ENCODE measurements around the gene PBX1. TPM values are rescaled to one million over a fixed set of nuclear protein-coding genes. Genes with fewer than 3 reads are reported as not detected.

The PBX1 gene
- total and polyA plus RNA-seq, 5 experiments from 2014 or later, result 0.08 to 1.8 (median 1.4) TPM; not detected in 2

DNA sequence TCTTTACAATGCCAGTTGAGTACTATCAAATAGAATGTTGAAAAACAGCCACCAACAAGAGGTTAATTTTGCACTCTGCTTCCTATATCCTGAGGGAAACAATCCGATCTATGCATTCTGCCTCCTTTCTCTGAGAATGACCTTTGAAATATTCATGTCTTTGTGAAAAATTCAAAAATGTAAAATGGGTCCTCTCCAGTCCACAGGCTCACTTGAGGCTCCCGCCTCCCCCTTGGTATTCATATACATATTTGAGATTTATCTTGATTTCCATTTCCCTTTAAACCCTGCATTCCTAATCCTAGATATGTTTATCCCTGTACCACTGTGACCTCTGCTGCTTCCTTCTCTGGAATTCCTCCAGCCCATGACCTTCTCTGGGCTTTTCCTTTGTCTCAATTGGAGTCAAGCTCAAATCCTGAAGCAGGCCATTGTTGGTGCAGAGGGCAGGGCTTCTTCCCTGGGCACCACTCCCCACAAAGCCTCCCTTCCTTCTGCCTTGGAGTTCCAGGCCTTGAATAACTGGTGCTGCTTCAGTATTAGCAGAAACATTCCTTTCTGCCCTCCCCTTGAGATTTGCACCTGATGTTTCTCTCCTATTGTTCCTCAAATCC is 296.8 kb downstream of the PBX1 start:
- H3K36me3 Mint-ChIP-seq, result no peaks in the 10 kb centered on the region
- DNase-seq (no peak), ATAC-seq (no peak)
- peaks cover 0 to 12% (median 0%) of the 10 kb centered on the region in 9 donors for H3K9me3 Mint-ChIP-seq
- H3K4me3 Mint-ChIP-seq, result no peak overlapping the region
- no peaks in the 10 kb centered on the region for H3K4me1 Mint-ChIP-seq
- no peak overlapping the region for H3K27ac Mint-ChIP-seq
- peaks cover 0 to 24% (median 6%) of the 10 kb centered on the region in 5 donors for H3K27me3 Mint-ChIP-seq
- POLR2A ChIA-PET, result no interaction called here

DNA sequence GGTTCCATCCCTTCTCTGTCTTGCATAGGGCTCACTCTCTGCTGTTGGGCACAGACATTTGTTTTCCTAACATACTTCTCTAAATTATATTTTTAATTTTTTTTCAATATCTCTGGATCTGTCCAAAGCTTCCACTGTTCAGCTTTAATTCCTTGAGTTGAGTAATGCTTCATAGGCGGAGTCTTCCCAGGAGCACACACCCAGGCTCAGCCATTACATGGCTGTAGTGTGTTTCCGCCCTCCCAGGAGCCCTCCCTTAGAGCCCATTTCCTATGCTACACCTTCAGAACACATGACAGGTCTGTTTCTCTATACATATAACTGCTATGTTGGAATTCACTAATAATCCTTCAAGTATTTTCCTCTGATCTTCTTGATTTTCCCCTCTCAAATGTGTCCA is 297.4 kb downstream of the PBX1 start:
- peaks cover 0 to 12% (median 0%) of the 10 kb centered on the region in 9 donors for H3K9me3 Mint-ChIP-seq
- ATAC-seq, result no peak
- POLR2A ChIA-PET, result no interaction called here
- H3K4me3 Mint-ChIP-seq, result no peak overlapping the region
- no peaks in the 10 kb centered on the region for H3K36me3 Mint-ChIP-seq
- no peaks in the 10 kb centered on the region for H3K4me1 Mint-ChIP-seq
- H3K27me3 Mint-ChIP-seq, result peaks cover 0 to 24% (median 6%) of the 10 kb centered on the region in 5 donors
- DNase-seq, result no peak
- H3K27ac Mint-ChIP-seq, result no peak overlapping the region

DNA sequence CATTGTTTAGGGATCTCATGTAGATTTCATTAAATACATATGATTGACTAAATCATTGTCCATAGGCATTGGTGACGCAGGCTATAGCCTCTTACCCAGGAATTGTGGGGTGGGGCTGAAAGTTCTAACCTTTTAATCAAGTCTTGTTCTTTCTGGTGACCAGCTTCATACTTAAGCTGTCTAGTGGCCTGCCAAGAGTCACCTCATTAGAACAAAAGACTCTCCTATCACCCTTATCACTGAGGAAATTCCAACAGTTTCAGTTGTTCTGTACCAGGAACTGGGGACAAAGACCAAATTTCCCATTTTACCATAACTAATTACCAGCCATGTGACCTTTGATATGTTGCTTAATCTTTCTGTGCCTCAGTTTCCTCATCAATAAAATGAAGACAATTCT is 298.5 kb downstream of the PBX1 start:
- no peaks in the 10 kb centered on the region for H3K4me1 Mint-ChIP-seq

DNA sequence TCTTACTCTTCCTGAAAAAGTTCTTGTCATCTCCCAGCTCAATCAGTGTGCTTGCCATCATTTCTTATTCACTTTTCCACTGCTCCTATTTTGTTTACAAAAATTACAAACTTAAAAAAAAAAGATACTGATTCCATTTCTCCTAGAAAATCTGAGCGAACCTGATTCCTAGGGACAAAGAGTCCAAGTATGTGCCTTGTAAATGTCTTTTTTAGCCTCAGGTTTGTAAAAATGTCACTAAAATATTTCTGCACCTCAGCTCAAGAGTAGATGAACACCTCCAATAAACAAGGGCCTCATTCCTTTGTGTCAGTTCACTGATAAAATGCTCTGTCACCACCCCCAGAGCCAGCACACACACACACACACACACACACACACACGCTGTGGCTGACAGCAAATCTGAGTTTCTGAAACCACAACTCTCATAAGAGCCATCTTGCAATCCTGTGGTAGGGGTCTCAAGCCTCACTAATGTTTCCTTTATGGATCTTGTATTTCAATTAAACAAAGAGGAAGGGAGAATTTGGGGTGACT is 299.2 kb downstream of the PBX1 start:
- no peaks in the 10 kb centered on the region for H3K4me1 Mint-ChIP-seq
- peaks cover 0 to 26% (median 8%) of the 10 kb centered on the region in 5 donors for H3K27me3 Mint-ChIP-seq
- POLR2A ChIA-PET, result no interaction called here
- ATAC-seq (no peak), DNase-seq (no peak)
- H3K36me3 Mint-ChIP-seq, result no peaks in the 10 kb centered on the region
- no peak overlapping the region for H3K27ac Mint-ChIP-seq
- H3K4me3 Mint-ChIP-seq, result no peak overlapping the region
- peaks cover 0 to 5% (median 0%) of the 10 kb centered on the region in 9 donors for H3K9me3 Mint-ChIP-seq

More for the DNA sequence above, 298.5 kb downstream of the PBX1 start:
- Mint-ChIP-seq H3K4me3 (no peak overlapping the region), H3K27me3 (peaks cover 0 to 25% (median 8%) of the 10 kb centered on the region in 5 donors), H3K36me3 (no peaks in the 10 kb centered on the region), H3K9me3 (peaks cover 0 to 11% (median 0%) of the 10 kb centered on the region in 9 donors), H3K27ac (no peak overlapping the region)
- ATAC-seq (no peak), DNase-seq (no peak)
- POLR2A ChIA-PET, result no interaction called here

DNA sequence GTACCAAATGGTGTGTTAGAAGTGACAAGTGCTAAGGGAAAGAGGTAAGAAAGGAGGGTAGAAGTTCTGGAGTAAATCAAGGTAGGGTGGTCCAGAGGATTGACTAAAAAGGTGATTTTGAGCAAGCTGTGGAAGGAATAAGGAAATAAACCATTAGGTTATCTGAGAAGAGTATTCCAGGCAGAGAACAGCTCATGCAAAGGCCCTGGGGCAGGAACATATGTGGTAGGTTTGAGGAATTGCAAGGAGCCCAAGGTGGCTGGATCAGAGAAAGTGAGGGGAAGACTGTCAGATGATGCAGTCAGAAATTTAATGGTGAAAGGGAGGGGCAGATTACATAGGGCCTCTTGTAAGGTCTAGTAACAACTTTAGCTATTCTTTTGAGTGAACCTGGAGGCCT is 302.6 kb downstream of the PBX1 start:
- Mint-ChIP-seq H3K27ac (no peak overlapping the region), H3K27me3 (peaks cover 0 to 19% (median 7%) of the 10 kb centered on the region in 5 donors), H3K4me3 (no peak overlapping the region), H3K36me3 (no peaks in the 10 kb centered on the region), H3K9me3 (peaks cover 0 to 5% (median 0%) of the 10 kb centered on the region in 9 donors), H3K4me1 (no peaks in the 10 kb centered on the region)
- no peak for ATAC-seq
- no peak for DNase-seq
- POLR2A ChIA-PET, result no interaction called here

DNA sequence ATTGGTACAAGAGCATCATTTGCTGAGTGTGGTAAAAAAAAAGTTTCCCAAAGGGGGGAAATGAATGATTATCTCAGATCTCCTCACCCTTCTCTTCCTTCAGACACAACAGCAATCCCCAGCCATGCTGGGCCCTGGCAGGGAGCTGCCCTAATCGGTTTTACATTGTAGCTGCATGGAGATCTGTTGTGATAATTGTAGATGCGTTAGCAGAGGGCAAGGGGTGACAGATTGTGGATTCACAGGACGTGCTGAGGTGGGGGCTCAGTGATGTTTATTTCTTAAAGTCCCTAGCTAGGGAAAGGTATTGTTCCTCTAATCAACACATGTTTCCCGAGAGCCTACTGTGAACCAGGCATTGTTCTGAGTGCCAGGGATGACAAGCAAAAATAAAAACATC is 304.1 kb downstream of the PBX1 start:
- peaks cover 0 to 5% (median 0%) of the 10 kb centered on the region in 9 donors for H3K9me3 Mint-ChIP-seq
- H3K4me1 Mint-ChIP-seq, result no peaks in the 10 kb centered on the region
- peaks cover 0 to 15% (median 7%) of the 10 kb centered on the region in 5 donors for H3K27me3 Mint-ChIP-seq
- POLR2A ChIA-PET, result no interaction called here
- H3K27ac Mint-ChIP-seq, result no peak overlapping the region
- H3K4me3 Mint-ChIP-seq, result no peak overlapping the region
- H3K36me3 Mint-ChIP-seq, result no peaks in the 10 kb centered on the region
- no peak for ATAC-seq
- DNase-seq, result no peak

DNA sequence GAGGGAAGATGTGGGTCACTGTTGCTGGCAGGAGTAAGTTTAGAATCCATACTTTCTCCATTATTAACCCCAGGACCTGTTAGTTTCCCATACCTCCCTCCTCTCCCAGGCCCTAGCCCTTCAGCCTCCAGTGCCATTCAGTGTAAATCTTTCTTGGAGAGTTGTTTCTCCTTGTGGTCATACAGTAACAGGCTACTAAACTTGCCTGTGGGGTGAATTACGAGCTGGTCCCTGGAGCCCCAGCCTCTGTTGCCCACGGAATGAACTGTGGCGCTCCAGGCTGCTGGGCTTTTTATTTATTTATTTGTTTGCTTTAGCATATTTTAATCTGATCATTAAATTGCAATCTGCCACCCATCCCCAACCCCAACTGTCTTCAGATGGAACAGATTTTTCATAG is 305.2 kb downstream of the PBX1 start:
- H3K4me1 Mint-ChIP-seq, result no peaks in the 10 kb centered on the region
- H3K4me3 Mint-ChIP-seq, result no peak overlapping the region
- H3K36me3 Mint-ChIP-seq, result no peaks in the 10 kb centered on the region
- DNase-seq, result no peak
- peaks cover 0 to 15% (median 7%) of the 10 kb centered on the region in 5 donors for H3K27me3 Mint-ChIP-seq
- no peak for ATAC-seq
- H3K9me3 Mint-ChIP-seq, result peaks cover 0 to 5% (median 0%) of the 10 kb centered on the region in 9 donors
- H3K27ac Mint-ChIP-seq, result no peak overlapping the region
- POLR2A ChIA-PET, result no interaction called here

DNA sequence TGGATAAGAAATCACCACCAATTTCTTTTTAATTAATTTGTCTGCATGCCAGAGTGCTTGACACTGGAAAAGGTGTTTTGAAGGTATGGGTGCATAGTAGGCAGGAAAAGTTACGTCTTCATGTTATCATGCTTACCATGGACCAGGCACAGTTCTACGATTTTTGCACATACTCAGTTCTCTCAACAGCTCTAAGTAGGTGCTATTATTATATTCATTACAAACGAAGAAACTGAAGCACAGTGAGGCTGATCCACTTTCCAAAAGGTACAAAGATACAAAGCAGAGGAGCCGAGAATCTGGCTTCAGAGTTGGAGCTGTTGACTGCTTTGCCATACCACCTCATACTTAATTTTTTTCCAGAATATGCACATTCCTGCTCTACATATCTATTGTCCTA is 306.4 kb downstream of the PBX1 start:
- ATAC-seq (no peak), DNase-seq (no peak)
- Mint-ChIP-seq H3K27me3 (peaks cover 0 to 15% (median 7%) of the 10 kb centered on the region in 5 donors), H3K36me3 (no peaks in the 10 kb centered on the region), H3K4me3 (no peak overlapping the region), H3K27ac (no peak overlapping the region), H3K9me3 (peaks cover 0 to 5% (median 0%) of the 10 kb centered on the region in 9 donors), H3K4me1 (no peaks in the 10 kb centered on the region)
- POLR2A ChIA-PET, result no interaction called here

DNA sequence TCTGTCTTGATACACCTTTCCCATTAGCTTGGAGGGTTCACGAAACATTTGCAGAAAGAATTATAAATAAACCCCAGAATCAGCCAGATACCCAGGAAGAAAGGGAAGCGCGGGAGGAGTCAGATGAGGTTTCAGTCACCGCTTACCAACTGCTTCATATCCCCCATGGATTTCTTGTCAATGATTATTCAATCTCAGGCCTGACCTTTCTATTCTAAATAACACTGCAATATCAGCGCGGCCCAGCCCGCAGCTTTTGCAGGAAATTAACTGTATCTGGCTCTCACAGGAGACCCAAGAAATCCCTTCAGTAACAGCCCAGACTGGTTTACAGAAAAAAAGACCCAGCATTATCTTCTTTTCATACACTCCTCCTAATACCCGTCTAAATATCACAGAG is 308.6 kb downstream of the PBX1 start:
- Mint-ChIP-seq H3K4me1 (no peaks in the 10 kb centered on the region), H3K4me3 (no peak overlapping the region), H3K36me3 (no peaks in the 10 kb centered on the region), H3K27ac (no peak overlapping the region), H3K27me3 (peaks cover 0 to 9% (median 2%) of the 10 kb centered on the region in 5 donors), H3K9me3 (no peaks in the 10 kb centered on the region)
- POLR2A ChIA-PET, result no interaction called here
- ATAC-seq, result no peak
- no peak for DNase-seq

DNA sequence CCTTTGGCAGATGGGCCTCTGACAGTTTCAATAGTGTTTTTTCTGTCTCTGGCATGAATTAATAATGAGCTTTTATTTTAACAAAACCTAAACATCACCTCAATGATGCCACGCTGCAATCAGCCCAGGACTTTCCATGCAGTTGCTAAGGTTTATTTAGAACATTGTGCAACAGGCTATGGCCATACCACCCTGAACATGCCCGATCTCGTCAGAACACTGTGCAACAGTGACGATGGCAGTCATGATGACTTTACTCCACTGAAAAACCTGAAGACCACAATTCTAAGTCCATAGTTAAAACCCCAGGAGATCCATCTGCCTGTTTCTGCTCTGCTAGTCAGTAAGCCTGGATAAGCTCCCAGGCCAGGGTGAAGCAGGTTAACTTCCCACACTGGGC is 310.0 kb downstream of the PBX1 start:
- no peak for ATAC-seq
- Mint-ChIP-seq H3K4me3 (no peak overlapping the region), H3K36me3 (no peaks in the 10 kb centered on the region), H3K27ac (no peak overlapping the region), H3K9me3 (no peaks in the 10 kb centered on the region), H3K4me1 (no peaks in the 10 kb centered on the region), H3K27me3 (no peaks in the 10 kb centered on the region)
- no peak for DNase-seq
- POLR2A ChIA-PET, result no interaction called here

DNA sequence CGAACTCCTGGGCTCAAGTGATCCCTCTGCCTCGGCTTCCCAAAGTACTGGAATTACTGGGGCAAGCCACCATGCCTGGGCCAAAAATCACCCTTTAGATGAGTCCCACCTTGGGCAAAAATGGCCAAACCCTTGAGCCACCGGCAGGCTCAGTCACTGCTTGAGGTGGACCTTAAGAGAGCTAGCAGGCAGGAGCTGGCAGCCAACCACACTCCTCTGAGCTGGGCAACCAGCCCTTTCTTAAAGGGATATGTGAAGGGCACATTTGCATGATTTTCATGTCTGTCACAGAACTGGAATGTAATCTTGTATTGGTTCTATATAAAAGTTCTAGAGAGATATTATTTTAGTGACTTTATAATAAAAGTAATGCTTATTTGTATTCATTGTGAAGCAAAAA is 316.5 kb downstream of the PBX1 start:
- no peak for DNase-seq
- no peak overlapping the region for H3K4me3 Mint-ChIP-seq
- no peaks in the 10 kb centered on the region for H3K4me1 Mint-ChIP-seq
- POLR2A ChIA-PET, result no interaction called here
- no peak overlapping the region for H3K27ac Mint-ChIP-seq
- H3K27me3 Mint-ChIP-seq, result peaks cover 0 to 2% (median 0%) of the 10 kb centered on the region in 5 donors
- peaks cover 0 to 3% (median 0%) of the 10 kb centered on the region in 9 donors for H3K9me3 Mint-ChIP-seq
- no peaks in the 10 kb centered on the region for H3K36me3 Mint-ChIP-seq
- ATAC-seq, result no peak

DNA sequence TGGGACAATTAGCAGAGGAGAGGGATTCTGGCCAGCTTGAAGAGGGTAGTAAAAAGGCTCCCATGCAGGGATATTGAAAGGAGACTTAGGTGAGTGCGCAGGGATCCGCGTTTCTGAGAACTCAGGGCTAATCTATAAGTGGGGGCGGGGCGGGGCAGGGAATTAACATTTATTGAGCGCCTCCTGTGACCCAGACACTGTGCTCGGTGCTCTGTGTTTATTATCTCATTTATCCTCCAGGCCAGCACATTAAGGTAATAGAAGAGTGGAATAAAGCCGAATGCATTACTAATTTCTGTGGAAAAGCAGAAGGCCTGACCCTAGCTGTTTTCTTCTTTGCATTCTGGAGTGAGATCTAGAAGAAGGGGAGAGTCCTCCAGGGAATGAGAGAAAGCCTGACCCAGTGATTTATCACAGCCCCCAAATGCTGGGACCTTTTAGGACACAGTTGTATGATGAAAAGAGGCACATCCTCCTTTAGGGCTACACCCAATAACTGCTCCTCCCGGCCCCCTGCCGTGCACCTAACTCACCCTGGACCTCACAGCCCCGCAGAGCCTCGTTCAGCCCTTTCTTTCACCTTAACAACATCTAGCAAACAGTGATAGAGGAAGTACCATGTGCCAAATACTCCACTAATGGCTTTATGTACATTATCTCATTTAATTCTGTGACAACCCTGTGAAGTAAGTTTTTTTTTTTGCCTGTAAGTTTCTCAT is 317.6 kb downstream of the PBX1 start:
- Mint-ChIP-seq H3K27ac (no peak overlapping the region), H3K27me3 (peaks cover 0 to 2% (median 0%) of the 10 kb centered on the region in 5 donors), H3K36me3 (no peaks in the 10 kb centered on the region), H3K4me1 (no peaks in the 10 kb centered on the region), H3K9me3 (peaks cover 0 to 3% (median 0%) of the 10 kb centered on the region in 9 donors), H3K4me3 (no peak overlapping the region)
- ATAC-seq, result no peak
- POLR2A ChIA-PET, result no interaction called here
- DNase-seq, result no peak

DNA sequence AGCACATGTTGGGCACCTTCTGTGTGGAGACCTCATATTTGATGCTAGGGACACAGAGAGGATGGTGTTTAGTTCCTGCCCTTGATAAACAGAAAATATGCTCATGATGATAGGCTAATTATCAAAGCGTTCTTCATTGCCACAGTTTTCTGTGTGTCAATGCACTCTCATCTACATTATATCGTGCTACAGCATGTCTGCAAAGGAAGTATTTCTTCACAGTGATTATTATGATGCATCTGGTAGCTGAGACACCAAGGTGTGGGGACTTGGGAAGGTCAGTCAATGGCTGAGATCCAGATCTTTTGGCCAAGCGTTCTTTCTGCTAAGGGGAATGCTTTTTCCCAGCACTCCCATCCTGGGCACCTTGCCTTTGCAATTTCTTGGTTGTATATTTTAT is 321.2 kb downstream of the PBX1 start:
- ATAC-seq, result no peak
- Mint-ChIP-seq H3K4me3 (no peak overlapping the region), H3K27me3 (no peaks in the 10 kb centered on the region), H3K27ac (no peak overlapping the region), H3K36me3 (no peaks in the 10 kb centered on the region), H3K9me3 (peaks cover 0 to 3% (median 0%) of the 10 kb centered on the region in 9 donors), H3K4me1 (no peaks in the 10 kb centered on the region)
- POLR2A ChIA-PET, result no interaction called here
- DNase-seq, result no peak
